WTC11 (cell line): ENCODE measurements around the gene CPT1A. TPM values are rescaled to one million over a fixed set of nuclear protein-coding genes. Genes with fewer than 3 reads are reported as not detected.

Experiments used
- ELF4 ChIP-seq: sonication (generic); formaldehyde crosslinking; IDR thresholded peaks from 2 replicates; pipeline ENCODE4 v1.8.1; 2022; ENCODE audit warnings: low read depth, mild to moderate bottlenecking, moderate library complexity, missing genetic modification reagents
- EMX1 ChIP-seq: fragments of 250-450 bp; sonication (Bioruptor Pico); IDR thresholded peaks from 2 replicates; pipeline ENCODE4 v1.8.0; 2021; ENCODE audit warnings: mild to moderate bottlenecking
- FOXJ3 ChIP-seq: sonication (generic); formaldehyde crosslinking; IDR thresholded peaks from 2 replicates; pipeline ENCODE4 v1.9.0; 2021; ENCODE audit warnings: missing genetic modification reagents, mild to moderate bottlenecking, borderline replicate concordance
- IRF1 ChIP-seq: sonication (generic); formaldehyde crosslinking; IDR thresholded peaks from 2 replicates; pipeline ENCODE4 v1.8.0; 2023; ENCODE audit warnings: missing genetic modification reagents
- KAT7 ChIP-seq: sonication (generic); formaldehyde crosslinking; IDR thresholded peaks from 2 replicates; pipeline ENCODE4 v1.8.1; 2023; ENCODE audit warnings: missing genetic modification reagents, mild to moderate bottlenecking, borderline replicate concordance
- NFATC4 ChIP-seq: fragments of 250-450 bp; sonication (Bioruptor Pico); IDR thresholded peaks from 2 replicates; pipeline ENCODE4 v1.9.0; 2021; ENCODE audit warnings: mild to moderate bottlenecking
- NFYB ChIP-seq: sonication (generic); formaldehyde crosslinking; conservative IDR thresholded peaks from 2 replicates; pipeline ENCODE4 v1.8.0; 2022; ENCODE audit warnings: low read depth, missing genetic modification reagents
- NR1H2 ChIP-seq: sonication (generic); formaldehyde crosslinking; IDR thresholded peaks from 2 replicates; pipeline ENCODE4 v1.9.0; 2021; ENCODE audit warnings: mild to moderate bottlenecking, moderate library complexity, missing genetic modification reagents
- NR3C1 ChIP-seq: sonication (generic); formaldehyde crosslinking; conservative IDR thresholded peaks from 2 replicates; pipeline ENCODE4 v1.8.1; 2023; ENCODE audit warnings: low read depth, mild to moderate bottlenecking, missing genetic modification reagents
- TEAD4 ChIP-seq: sonication (generic); formaldehyde crosslinking; IDR thresholded peaks from 2 replicates; pipeline ENCODE4 v1.8.0; 2022; ENCODE audit warnings: mild to moderate bottlenecking, missing genetic modification reagents
- USF1 ChIP-seq: sonication (generic); formaldehyde crosslinking; IDR thresholded peaks from 2 replicates; pipeline ENCODE4 v1.8.0; 2022; ENCODE audit warnings: mild to moderate bottlenecking, missing genetic modification reagents
- ZNF138 ChIP-seq: sonication (generic); formaldehyde crosslinking; conservative IDR thresholded peaks from 2 replicates; pipeline ENCODE4 v1.8.1; 2022; ENCODE audit warnings: mild to moderate bottlenecking, moderate library complexity, missing genetic modification reagents
- ZNF263 ChIP-seq: sonication (generic); formaldehyde crosslinking; IDR thresholded peaks from 2 replicates; pipeline ENCODE4 v1.8.1; 2022; ENCODE audit warnings: low read depth, mild to moderate bottlenecking, moderate library complexity, missing genetic modification reagents
- ZNF281 ChIP-seq: sonication (generic); formaldehyde crosslinking; IDR thresholded peaks from 2 replicates; pipeline ENCODE4 v1.8.0; 2023; ENCODE audit warnings: mild to moderate bottlenecking, missing genetic modification reagents
- ZNF317 ChIP-seq: sonication (generic); formaldehyde crosslinking; IDR thresholded peaks from 2 replicates; pipeline ENCODE4 v1.8.1; 2023; ENCODE audit warnings: low read depth, mild to moderate bottlenecking, moderate library complexity, missing genetic modification reagents, borderline replicate concordance
- total RNA-seq: library from RNA; stranded (reverse); gene quantifications from 3 replicates; pipeline ENCODE4 v1.2.3, GENCODE V29; 2021
- TF ChIP-seq, protein P1 (sequence below): sonication (generic); formaldehyde crosslinking; IDR thresholded peaks from 2 replicates; pipeline ENCODE4 v1.8.1; 2022; ENCODE audit warnings: low read depth, mild to moderate bottlenecking, moderate library complexity, missing genetic modification reagents, borderline replicate concordance
- TF ChIP-seq, protein P2 (sequence below): fragments of 250-450 bp; sonication (Bioruptor Pico); IDR thresholded peaks from 2 replicates; pipeline ENCODE4 v1.8.0; 2021; ENCODE audit warnings: mild to moderate bottlenecking
- TF ChIP-seq, protein P3 (sequence below): sonication (generic); formaldehyde crosslinking; IDR thresholded peaks from 2 replicates; pipeline ENCODE4 v1.8.1; 2023; ENCODE audit warnings: mild to moderate bottlenecking, missing genetic modification reagents
- TF ChIP-seq, protein P4 (sequence below): sonication (generic); formaldehyde crosslinking; IDR thresholded peaks from 2 replicates; pipeline ENCODE4 v1.8.0; 2023; ENCODE audit warnings: missing genetic modification reagents, mild to moderate bottlenecking, borderline replicate concordance
- TF ChIP-seq, protein P5 (sequence below): sonication (generic); formaldehyde crosslinking; conservative IDR thresholded peaks from 2 replicates; pipeline ENCODE4 v1.8.1; 2023; ENCODE audit warnings: mild to moderate bottlenecking, low read depth, missing genetic modification reagents, moderate library complexity
- TF ChIP-seq, protein P6 (sequence below): sonication (generic); formaldehyde crosslinking; IDR thresholded peaks from 2 replicates; pipeline ENCODE4 v1.8.1; 2022; ENCODE audit warnings: mild to moderate bottlenecking, moderate library complexity, missing genetic modification reagents

The CPT1A gene
- total RNA-seq, 1 experiment from 2014 or later = 28.1 TPM

GRCh38 chr11:68843703-68844312 is 2.1 kb upstream of the CPT1A start (continued):
- TF ChIP-seq IRF1 (CRISPR knock-in tag) (no peak), ZNF138 (CRISPR knock-in tag) (peak; percentile 69; the same call in 1 of the 2 replicates), ZNF317 (CRISPR knock-in tag) (no peak), TEAD4 (CRISPR knock-in tag) (no peak), NFATC4 (CRISPR knock-in tag) (no peak), NR1H2 (CRISPR knock-in tag) (no peak), ZNF281 (CRISPR knock-in tag) (no peak), USF1 (CRISPR knock-in tag) (no peak; the same call in 1 of the 2 replicates), EMX1 (CRISPR knock-in tag) (no peak), FOXJ3 (CRISPR knock-in tag) (no peak), KAT7 (CRISPR knock-in tag) (no peak), NR3C1 (CRISPR knock-in tag) (0 out of 2 replicates have a peak, but pooled peaks have one; percentile 33), ELF4 (CRISPR knock-in tag) (no peak), NFYB (CRISPR knock-in tag) (peak; percentile 87), ZNF263 (CRISPR knock-in tag) (no peak)
- TF ChIP-seq, protein P1, sequence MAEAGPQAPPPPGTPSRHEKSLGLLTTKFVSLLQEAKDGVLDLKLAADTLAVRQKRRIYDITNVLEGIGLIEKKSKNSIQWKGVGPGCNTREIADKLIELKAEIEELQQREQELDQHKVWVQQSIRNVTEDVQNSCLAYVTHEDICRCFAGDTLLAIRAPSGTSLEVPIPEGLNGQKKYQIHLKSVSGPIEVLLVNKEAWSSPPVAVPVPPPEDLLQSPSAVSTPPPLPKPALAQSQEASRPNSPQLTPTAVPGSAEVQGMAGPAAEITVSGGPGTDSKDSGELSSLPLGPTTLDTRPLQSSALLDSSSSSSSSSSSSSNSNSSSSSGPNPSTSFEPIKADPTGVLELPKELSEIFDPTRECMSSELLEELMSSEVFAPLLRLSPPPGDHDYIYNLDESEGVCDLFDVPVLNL (CRISPR knock-in tag) = no peak
- TF ChIP-seq, protein P2, sequence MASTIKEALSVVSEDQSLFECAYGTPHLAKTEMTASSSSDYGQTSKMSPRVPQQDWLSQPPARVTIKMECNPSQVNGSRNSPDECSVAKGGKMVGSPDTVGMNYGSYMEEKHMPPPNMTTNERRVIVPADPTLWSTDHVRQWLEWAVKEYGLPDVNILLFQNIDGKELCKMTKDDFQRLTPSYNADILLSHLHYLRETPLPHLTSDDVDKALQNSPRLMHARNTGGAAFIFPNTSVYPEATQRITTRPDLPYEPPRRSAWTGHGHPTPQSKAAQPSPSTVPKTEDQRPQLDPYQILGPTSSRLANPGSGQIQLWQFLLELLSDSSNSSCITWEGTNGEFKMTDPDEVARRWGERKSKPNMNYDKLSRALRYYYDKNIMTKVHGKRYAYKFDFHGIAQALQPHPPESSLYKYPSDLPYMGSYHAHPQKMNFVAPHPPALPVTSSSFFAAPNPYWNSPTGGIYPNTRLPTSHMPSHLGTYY (CRISPR knock-in tag) = no peak
- TF ChIP-seq, protein P3, sequence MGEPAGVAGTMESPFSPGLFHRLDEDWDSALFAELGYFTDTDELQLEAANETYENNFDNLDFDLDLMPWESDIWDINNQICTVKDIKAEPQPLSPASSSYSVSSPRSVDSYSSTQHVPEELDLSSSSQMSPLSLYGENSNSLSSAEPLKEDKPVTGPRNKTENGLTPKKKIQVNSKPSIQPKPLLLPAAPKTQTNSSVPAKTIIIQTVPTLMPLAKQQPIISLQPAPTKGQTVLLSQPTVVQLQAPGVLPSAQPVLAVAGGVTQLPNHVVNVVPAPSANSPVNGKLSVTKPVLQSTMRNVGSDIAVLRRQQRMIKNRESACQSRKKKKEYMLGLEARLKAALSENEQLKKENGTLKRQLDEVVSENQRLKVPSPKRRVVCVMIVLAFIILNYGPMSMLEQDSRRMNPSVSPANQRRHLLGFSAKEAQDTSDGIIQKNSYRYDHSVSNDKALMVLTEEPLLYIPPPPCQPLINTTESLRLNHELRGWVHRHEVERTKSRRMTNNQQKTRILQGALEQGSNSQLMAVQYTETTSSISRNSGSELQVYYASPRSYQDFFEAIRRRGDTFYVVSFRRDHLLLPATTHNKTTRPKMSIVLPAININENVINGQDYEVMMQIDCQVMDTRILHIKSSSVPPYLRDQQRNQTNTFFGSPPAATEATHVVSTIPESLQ = no peak
- TF ChIP-seq, protein P4, sequence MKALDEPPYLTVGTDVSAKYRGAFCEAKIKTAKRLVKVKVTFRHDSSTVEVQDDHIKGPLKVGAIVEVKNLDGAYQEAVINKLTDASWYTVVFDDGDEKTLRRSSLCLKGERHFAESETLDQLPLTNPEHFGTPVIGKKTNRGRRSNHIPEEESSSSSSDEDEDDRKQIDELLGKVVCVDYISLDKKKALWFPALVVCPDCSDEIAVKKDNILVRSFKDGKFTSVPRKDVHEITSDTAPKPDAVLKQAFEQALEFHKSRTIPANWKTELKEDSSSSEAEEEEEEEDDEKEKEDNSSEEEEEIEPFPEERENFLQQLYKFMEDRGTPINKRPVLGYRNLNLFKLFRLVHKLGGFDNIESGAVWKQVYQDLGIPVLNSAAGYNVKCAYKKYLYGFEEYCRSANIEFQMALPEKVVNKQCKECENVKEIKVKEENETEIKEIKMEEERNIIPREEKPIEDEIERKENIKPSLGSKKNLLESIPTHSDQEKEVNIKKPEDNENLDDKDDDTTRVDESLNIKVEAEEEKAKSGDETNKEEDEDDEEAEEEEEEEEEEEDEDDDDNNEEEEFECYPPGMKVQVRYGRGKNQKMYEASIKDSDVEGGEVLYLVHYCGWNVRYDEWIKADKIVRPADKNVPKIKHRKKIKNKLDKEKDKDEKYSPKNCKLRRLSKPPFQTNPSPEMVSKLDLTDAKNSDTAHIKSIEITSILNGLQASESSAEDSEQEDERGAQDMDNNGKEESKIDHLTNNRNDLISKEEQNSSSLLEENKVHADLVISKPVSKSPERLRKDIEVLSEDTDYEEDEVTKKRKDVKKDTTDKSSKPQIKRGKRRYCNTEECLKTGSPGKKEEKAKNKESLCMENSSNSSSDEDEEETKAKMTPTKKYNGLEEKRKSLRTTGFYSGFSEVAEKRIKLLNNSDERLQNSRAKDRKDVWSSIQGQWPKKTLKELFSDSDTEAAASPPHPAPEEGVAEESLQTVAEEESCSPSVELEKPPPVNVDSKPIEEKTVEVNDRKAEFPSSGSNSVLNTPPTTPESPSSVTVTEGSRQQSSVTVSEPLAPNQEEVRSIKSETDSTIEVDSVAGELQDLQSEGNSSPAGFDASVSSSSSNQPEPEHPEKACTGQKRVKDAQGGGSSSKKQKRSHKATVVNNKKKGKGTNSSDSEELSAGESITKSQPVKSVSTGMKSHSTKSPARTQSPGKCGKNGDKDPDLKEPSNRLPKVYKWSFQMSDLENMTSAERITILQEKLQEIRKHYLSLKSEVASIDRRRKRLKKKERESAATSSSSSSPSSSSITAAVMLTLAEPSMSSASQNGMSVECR (CRISPR knock-in tag) = peak; percentile 64; the same call in 1 of the 2 replicates
- TF ChIP-seq, protein P5, sequence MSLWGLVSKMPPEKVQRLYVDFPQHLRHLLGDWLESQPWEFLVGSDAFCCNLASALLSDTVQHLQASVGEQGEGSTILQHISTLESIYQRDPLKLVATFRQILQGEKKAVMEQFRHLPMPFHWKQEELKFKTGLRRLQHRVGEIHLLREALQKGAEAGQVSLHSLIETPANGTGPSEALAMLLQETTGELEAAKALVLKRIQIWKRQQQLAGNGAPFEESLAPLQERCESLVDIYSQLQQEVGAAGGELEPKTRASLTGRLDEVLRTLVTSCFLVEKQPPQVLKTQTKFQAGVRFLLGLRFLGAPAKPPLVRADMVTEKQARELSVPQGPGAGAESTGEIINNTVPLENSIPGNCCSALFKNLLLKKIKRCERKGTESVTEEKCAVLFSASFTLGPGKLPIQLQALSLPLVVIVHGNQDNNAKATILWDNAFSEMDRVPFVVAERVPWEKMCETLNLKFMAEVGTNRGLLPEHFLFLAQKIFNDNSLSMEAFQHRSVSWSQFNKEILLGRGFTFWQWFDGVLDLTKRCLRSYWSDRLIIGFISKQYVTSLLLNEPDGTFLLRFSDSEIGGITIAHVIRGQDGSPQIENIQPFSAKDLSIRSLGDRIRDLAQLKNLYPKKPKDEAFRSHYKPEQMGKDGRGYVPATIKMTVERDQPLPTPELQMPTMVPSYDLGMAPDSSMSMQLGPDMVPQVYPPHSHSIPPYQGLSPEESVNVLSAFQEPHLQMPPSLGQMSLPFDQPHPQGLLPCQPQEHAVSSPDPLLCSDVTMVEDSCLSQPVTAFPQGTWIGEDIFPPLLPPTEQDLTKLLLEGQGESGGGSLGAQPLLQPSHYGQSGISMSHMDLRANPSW = 0 out of 2 replicates have a peak, but pooled peaks have one; percentile 59
- TF ChIP-seq, protein P6, sequence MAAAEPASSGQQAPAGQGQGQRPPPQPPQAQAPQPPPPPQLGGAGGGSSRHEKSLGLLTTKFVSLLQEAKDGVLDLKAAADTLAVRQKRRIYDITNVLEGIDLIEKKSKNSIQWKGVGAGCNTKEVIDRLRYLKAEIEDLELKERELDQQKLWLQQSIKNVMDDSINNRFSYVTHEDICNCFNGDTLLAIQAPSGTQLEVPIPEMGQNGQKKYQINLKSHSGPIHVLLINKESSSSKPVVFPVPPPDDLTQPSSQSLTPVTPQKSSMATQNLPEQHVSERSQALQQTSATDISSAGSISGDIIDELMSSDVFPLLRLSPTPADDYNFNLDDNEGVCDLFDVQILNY (CRISPR knock-in tag) = no peak
